ENCODE data around the gene MRPL20. TPM values are rescaled to one million over a fixed set of nuclear protein-coding genes. Genes with fewer than 3 reads are reported as not detected.

The MRPL20 gene
- total and polyA plus RNA-seq, 10 donors, result 67.4 to 168 (median 101) TPM

- peaks cover 10 to 58% (median 33%) of the 10 kb centered on the region in 6 donors for H3K4me1 ChIP-seq
- peak overlapping the region in 1 of 8 donors; percentile 8 for H3K27ac ChIP-seq
- peaks cover 0 to 94% (median 16%) of the 10 kb centered on the region in 7 donors for H3K27me3 ChIP-seq (replicated peaks in 1 of 7)
- intact Hi-C loops (cut with DNase I; ENCODE audit: low total_unique reads), result no loop called here
- WGBS, 5 donors, result 77 to 90% (median 79%) methylated on average over 13 to 19 of the region's 19 CpGs
- no peaks in the 10 kb centered on the region for H3K9me3 ChIP-seq
- TF ChIP-seq POLR2AphosphoS5 (IDR thresholded peaks at IDR 0.05) (no peak), CTCF (IDR thresholded peaks at IDR 0.05 in 8 of 11, conservative IDR thresholded peaks at IDR 0.05 in 3 of 11) (no peak), POLR2A (IDR thresholded peaks at IDR 0.05) (no peak)
- no peaks in the 10 kb centered on the region for H3K36me3 ChIP-seq
- DNase-seq, result peak; percentile 49
- H3K4me3 ChIP-seq, result no peak overlapping the region
These were observed 21.1 kb upstream of the MRPL20 start for GRCh38 chr1:1428174-1428573.

- peak overlapping the region in 3 of 8 donors; percentile 15 to 58 (median 29) for H3K4me3 ChIP-seq
- intact Hi-C loops (cut with DNase I; ENCODE audit: low total_unique reads), result no loop called here
- DNase-seq, result no peak
- peak overlapping the region in 1 of 8 donors; percentile 41 for H3K27ac ChIP-seq
- H3K4me1 ChIP-seq, result peaks cover 6 to 55% (median 30%) of the 10 kb centered on the region in 6 donors
- 0 to 4% (median 0%) methylated on average over 6 to 18 of the region's 22 CpGs; no CpG with 5 or more reads in 1 of the 5 donors for WGBS, 5 donors
- no peak for TF ChIP-seq POLR2A (IDR thresholded peaks at IDR 0.05)
- no peak for TF ChIP-seq CTCF (IDR thresholded peaks at IDR 0.05 in 8 of 11, conservative IDR thresholded peaks at IDR 0.05 in 3 of 11)
- TF ChIP-seq POLR2AphosphoS5 (IDR thresholded peaks at IDR 0.05), result no peak
- peaks cover 0 to 94% (median 16%) of the 10 kb centered on the region in 7 donors for H3K27me3 ChIP-seq (replicated peaks in 1 of 7)
- H3K36me3 ChIP-seq, result no peaks in the 10 kb centered on the region
- no peaks in the 10 kb centered on the region for H3K9me3 ChIP-seq
These were observed 20.7 kb upstream of the MRPL20 start for GRCh38 chr1:1427820-1428148.

GRCh38 chr1:1427106-1427819, 20.2 kb upstream of the MRPL20 start:
- peaks cover 3 to 49% (median 25%) of the 10 kb centered on the region in 6 donors for H3K4me1 ChIP-seq
- H3K36me3 ChIP-seq, result no peaks in the 10 kb centered on the region
- TF ChIP-seq POLR2AphosphoS5 (IDR thresholded peaks at IDR 0.05) (no peak), POLR2A (IDR thresholded peaks at IDR 0.05) (no peak), CTCF (IDR thresholded peaks at IDR 0.05 in 8 of 11, conservative IDR thresholded peaks at IDR 0.05 in 3 of 11) (no peak)
- H3K4me3 ChIP-seq, result peak overlapping the region in 3 of 8 donors; percentile 15 to 58 (median 29)
- H3K9me3 ChIP-seq, result no peaks in the 10 kb centered on the region
- peak overlapping the region in 1 of 8 donors; percentile 41 for H3K27ac ChIP-seq
- peak; percentile 59 for DNase-seq
- intact Hi-C loops (cut with DNase I; ENCODE audit: low total_unique reads), result no loop called here
- 9 to 39% (median 16%) methylated on average over 19 to 66 of the region's 66 CpGs for WGBS, 5 donors
- peaks cover 0 to 94% (median 16%) of the 10 kb centered on the region in 7 donors for H3K27me3 ChIP-seq (replicated peaks in 1 of 7)

- intact Hi-C loops (cut with DNase I; ENCODE audit: low total_unique reads), result no loop called here
- WGBS, 5 donors, result 13 to 39% (median 28%) methylated on average over 12 to 19 of the region's 19 CpGs
- Histone ChIP-seq H3K4me1 (peaks cover 3 to 43% (median 20%) of the 10 kb centered on the region in 6 donors), H3K9me3 (no peaks in the 10 kb centered on the region), H3K27ac (no peak overlapping the region), H3K4me3 (no peak overlapping the region), H3K27me3 (replicated peaks in 1 of 7) (peaks cover 0 to 94% (median 16%) of the 10 kb centered on the region in 7 donors), H3K36me3 (no peaks in the 10 kb centered on the region)
- DNase-seq, result peak; percentile 58
- no peak for TF ChIP-seq CTCF (IDR thresholded peaks at IDR 0.05 in 8 of 11, conservative IDR thresholded peaks at IDR 0.05 in 3 of 11)
- no peak for TF ChIP-seq POLR2A (IDR thresholded peaks at IDR 0.05)
- TF ChIP-seq POLR2AphosphoS5 (IDR thresholded peaks at IDR 0.05), result no peak
These were observed 19.5 kb upstream of the MRPL20 start for GRCh38 chr1:1426496-1427105.

All from spleen (tissue), 11 donors.